Measurements from ENCODE around the gene MUC15. TPM values are rescaled to one million over a fixed set of nuclear protein-coding genes. Genes with fewer than 3 reads are reported as not detected.
"Not testable (repeated sequence)": the region's sequence is repeated elsewhere in the genome, so short reads cannot be mapped to it uniquely, and the experiment has no call there.

MUC15 gene
- total RNA-seq, 4 donors from 2014 or later, result not detected

GRCh38 chr11:26607725-26608506 lies 35.9 kb upstream of the MUC15 start:
- no peak for TF ChIP-seq CTCF (IDR thresholded peaks at IDR 0.05)
- no peak for ATAC-seq (ENCODE audit: low FRiP score)
- no peak for DNase-seq (ENCODE audit: low spot score)

- no peak for TF ChIP-seq CTCF (IDR thresholded peaks at IDR 0.05)
- ATAC-seq (ENCODE audit: low FRiP score), result no peak
- DNase-seq (ENCODE audit: low spot score), result no peak
Observed at GRCh38 chr11:26599876-26600434, 27.9 kb upstream of the MUC15 start.

- DNase-seq (ENCODE audit: low spot score), result no peak
- TF ChIP-seq CTCF (IDR thresholded peaks at IDR 0.05), result no peak
- ATAC-seq (ENCODE audit: low FRiP score), result no peak
Observed at GRCh38 chr11:26599425-26599824, 27.4 kb upstream of the MUC15 start.

GRCh38 chr11:26597899-26598298 lies 25.8 kb upstream of the MUC15 start:
- no peak for DNase-seq (ENCODE audit: low spot score)
- no peak for ATAC-seq (ENCODE audit: low FRiP score)
- TF ChIP-seq CTCF (IDR thresholded peaks at IDR 0.05), result no peak

DNA sequence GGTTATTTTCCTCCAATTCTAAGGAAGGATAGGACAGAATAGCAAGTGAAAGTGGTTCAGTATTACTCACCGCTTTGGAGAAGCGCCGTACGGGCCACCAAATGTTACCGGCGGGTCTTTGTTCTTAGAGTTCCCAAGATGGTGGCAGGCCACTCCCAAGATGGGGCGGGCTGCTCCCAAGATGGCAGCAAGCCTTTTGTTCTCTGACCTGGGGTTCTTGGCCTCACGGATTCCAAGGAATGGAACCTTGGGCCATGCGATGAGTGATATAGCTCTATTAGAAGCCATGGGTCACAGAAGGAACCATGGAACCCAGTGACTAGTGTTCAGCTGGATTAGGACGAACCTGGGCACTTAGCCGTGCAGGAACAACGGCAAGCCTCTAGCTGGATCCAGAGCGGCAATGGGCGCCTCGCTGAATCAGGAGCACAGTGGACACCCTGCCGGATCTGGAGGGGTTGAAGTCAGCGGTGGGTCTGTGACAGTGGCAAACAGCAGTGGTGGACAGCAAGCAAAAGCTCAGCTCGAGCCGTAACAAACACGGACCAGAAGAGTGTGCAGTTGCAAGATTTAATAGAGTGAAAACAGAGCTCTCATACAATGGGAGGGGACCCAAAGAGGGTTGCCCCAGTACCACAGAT lies 25.1 kb upstream of the MUC15 start:
- ATAC-seq (ENCODE audit: low FRiP score); DNase-seq (ENCODE audit: low spot score): not testable (repeated sequence)

DNA sequence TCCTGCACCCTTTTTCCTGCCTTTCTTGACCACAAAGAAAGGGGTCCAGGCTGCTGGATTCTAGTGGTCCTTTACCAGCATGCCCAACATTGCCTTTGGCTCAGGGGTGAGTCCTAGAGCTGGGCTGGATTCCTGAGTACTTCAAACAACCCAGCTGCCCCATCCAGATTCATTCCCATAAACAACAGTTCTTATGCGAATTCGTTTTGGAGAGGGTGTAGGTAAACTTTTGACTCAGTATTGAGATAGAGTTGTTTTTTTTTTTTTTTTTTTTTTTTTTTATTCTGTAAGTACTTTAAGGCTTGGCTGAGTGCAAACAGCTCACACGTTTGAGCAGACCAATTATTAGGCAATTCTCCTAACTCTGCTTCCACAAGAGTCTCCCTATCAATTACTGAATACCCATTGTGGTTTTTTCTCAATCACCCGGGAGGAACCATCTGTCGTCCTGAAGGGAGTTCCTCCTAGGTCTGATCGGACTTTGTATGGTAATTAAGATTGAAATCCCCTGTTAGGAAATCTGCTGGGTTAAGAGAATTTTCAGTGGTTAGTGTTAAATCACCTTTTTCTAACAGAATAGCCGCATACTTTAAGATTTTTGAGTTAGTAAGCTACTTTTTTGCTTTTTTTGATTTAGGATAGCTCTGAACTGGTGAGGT lies 23.3 kb upstream of the MUC15 start:
- DNase-seq (ENCODE audit: low spot score); ATAC-seq (ENCODE audit: low FRiP score): not testable (repeated sequence)

GRCh38 chr11:26593691-26594090 lies 21.6 kb upstream of the MUC15 start:
- no peak for TF ChIP-seq CTCF (IDR thresholded peaks at IDR 0.05)
- no peak for ATAC-seq (ENCODE audit: low FRiP score)
- DNase-seq (ENCODE audit: low spot score), result no peak

Data from omental fat pad (tissue), 4 donors.